NCI-H2171 (cell line): ENCODE measurements around the gene COL9A1.

ENCODE experiments used
- DNase-seq: peaks from one replicate; lab custom pipeline; 2025; lab: John Stamatoyannopoulos, UW

COL9A1 gene

DNA sequence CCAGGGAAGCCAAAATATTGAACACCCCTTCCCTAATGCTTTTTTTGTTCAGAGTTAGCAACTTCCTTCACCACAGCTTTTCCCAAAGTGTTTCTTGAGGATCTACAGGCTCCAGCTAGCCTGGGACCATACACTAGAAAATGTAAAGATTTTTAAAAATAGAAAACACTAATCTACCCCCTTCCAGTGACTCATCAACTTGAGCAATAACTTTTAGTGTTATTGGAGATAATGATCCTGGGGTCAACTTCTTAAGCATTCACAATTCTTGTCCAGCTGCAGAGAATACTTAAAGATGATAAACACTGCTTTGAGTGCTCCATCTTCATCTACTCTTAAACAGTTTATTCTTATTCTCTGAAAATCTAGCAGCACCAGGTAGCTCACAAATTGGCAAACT, 131.6 kb downstream of the COL9A1 start:
- no peak for DNase-seq

DNA sequence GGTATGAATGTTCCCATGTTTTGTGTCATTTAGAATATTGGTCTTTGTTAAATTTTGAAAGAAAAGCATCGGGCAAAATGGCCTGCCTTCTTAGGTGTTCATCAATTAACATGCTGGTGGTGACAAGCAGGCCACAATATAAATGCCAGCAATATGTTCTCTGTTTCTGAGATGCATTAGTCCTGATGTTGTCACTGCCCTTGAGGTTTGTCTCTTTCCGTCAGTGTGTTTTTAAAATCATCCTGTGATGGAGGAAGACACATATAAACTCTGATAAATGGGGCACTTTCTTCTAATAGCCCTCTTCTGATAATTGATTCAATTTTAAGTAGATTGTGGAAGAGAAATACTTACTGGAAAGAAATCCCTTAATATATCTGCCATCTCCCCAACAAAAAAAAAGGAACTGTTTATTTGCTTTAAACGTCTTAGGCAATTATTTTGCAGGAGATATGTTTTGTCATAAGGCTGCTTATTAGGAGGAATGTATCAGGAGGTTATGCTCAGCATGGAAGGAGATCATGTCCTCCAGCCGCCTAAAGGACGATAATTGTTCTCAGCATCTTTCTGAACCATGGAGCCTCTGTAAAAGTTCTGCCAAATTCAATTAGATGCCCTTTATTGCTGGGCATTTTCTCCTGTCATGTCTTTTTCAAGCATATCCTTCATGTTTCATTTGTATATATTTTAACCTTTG, 134.1 kb downstream of the COL9A1 start:
- no peak for DNase-seq
